ENCODE measurements around the gene VEGFB.

The VEGFB gene

DNA sequence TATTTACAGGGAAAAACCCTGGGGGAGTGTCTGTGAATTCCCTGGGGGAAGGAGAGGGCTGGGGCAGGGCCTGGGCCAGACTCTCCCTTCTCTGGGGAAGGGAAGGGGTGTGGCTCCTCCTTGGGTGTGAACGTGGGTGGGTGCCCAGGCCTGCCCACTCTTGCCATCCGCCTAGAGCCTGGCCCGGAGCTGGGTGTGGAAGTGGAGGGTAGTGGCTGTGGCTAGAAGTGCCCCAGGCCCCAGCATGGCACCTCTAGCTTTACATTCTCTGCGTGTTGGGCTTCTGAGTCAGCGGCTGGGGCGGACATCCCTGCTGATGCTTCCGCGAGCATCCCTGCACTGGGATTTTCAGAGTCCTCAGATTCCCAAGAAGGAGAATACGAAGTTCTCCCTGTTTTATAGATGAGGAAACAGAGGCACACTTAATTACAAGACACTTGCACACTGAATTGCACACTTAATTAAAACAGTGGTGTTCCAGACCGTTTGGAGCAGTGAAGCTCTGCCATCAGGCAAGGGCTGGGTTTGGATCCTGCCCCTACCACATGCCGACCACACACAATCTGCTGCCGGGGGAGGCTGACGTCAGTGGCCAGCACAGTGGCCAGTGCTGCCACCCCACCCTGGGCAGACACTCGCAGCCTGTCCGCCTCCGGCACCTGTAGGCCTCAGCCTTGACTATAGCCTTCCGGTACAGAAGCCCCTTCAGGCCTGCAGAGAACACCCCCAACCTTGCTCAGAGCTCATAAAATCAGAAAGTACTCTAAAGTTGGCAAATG lies 42.5 kb downstream of the VEGFB start:
- no peak for DNase-seq

GRCh38 chr11:64278576-64279190 lies 44.3 kb downstream of the VEGFB start:
- DNase-seq = no peak

DNA sequence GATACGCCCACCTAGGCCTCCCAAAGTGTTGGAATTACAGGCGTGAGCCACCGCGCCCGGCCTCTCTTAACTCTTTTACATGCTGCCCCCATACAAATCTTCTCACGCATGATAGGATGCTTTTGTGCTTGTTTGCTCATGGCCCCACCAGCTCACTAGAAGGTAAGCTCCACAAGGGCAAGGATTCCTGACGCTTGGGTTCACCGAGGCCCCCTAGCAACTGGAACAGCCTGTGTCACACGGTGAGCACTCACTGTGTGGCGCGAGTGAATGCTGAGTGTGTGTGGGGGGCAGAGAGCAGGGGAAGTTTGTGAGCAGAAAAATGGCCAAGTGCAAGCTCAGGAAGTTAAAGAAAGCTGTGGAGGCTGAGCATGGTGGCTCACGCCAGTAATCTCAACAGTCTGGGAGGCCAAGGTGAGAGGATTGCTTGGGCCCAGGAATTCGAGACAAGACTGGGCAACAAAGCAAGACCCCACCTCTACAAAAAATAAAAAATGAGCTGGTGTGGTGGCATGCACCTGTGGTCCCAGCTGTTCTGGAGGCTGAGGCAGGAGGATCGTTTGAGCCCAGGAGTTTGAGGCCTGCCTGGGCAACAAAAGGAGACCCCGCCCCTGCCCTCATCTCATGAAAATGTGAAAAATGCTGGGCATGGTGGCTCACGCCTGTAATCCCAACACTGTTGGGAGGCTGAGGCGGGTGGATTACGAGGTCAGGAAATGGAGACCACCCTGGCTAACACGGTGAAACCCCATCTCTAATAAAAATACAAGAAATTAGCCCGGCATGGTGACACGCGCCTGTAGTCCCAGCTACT lies 47.8 kb downstream of the VEGFB start:
- no peak for DNase-seq

GRCh38 chr11:64283092-64283491 lies 48.7 kb downstream of the VEGFB start:
- no peak for DNase-seq

DNA sequence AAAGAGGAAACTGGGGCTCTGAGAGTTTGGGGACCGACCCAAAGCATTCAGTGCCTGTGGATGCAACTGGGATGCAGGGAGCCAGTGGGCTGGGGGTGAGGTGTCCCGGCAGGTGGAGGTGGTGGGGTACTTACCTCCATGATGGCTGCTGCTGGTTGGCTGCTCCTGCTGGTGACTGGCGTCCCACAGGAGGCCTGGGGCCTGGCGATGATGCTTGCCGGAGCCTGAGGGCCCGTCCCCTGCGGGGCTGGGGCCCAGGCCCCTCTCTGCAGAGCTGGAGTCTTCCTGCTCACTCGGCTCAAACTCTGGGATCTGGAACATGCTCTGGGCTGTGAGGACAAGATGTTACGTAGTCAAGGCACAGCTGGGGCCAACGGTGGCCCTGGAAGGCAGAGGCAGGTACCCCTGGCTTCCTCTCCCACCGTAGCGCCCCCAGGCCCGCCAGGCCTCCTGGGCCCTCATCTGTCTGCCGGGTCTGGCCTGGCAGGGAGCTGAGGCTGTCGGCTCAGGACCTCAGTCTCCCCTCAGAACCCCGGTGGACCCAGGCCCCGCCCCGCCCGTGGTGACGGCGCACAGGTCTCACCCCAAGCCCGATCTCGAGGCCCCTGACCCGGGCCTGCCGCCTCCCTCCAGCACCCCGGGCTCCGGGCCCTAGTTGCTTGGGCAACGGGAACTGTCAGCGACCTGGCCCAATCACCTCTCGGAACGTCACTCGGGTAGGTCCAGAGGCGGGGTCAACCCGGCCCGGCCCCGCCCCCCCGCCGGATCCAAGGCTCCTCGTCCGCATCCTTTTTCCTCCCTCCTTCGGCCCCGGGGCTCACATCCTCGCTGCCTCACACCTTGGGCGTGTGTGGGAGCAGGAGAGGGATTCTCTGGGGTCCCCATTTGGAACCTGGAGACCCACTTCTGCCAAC lies 49.9 kb downstream of the VEGFB start, which contains the start of gene BAD:
Gene BAD, minus strand, starts transcription at position 618 of the 914 bp plus-strand sequence. Its CDS starts 297 bp downstream, at position 321.
- peak; percentile 59 to 99 (median 94) for DNase-seq

DNA sequence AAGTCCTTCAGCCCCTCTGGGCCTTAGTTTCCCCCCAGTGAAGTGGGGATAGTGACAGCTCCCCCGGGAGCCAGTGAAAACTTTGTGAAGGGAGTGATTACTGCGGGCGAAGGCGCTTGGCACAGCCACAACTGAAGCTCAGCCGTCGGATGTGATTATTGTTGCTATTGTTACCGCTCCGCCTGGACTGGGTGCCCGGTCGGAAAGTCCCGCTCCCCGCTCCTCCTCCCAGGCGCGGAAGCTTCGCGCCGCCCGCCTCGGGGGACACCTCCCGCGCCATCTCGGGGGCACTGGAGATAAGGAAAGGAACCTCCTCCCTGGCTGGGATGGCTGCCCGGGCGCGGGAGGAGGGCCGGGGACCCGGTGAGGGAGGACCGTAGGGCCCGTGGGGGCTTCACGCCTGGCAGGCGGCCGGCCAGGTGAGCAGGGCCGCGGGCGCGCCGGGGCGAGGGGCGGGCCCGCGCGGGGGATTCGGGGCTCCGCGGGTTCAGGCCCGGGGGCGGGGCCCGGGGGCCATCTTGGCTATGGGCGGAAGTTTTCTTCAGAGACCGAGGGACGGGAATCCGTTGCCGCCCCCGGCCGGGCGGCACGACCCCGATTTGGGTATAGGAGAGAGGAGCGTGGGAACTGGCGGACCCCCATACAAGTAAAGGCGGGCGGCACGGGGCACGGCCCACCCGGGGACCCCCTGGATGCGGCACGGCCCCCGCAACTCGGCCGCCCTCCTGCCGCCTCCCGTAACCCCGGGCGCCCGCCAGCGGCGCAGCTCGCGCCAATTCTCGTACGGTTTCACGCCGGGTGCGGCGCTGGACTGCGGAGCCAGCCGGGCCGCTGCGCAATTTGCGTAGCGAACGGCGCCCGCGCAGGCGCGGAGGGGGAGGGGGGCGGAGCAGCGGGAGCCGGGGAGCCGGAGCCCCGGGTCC lies 50.8 kb downstream of the VEGFB start, which contains the start of gene GPR137:
Gene GPR137, plus strand, starts transcription at position 887 of the 923 bp plus-strand sequence. CDS start 677 bp downstream, outside the sequence.
- peak; percentile 44 to 98 (median 86) for DNase-seq

DNA sequence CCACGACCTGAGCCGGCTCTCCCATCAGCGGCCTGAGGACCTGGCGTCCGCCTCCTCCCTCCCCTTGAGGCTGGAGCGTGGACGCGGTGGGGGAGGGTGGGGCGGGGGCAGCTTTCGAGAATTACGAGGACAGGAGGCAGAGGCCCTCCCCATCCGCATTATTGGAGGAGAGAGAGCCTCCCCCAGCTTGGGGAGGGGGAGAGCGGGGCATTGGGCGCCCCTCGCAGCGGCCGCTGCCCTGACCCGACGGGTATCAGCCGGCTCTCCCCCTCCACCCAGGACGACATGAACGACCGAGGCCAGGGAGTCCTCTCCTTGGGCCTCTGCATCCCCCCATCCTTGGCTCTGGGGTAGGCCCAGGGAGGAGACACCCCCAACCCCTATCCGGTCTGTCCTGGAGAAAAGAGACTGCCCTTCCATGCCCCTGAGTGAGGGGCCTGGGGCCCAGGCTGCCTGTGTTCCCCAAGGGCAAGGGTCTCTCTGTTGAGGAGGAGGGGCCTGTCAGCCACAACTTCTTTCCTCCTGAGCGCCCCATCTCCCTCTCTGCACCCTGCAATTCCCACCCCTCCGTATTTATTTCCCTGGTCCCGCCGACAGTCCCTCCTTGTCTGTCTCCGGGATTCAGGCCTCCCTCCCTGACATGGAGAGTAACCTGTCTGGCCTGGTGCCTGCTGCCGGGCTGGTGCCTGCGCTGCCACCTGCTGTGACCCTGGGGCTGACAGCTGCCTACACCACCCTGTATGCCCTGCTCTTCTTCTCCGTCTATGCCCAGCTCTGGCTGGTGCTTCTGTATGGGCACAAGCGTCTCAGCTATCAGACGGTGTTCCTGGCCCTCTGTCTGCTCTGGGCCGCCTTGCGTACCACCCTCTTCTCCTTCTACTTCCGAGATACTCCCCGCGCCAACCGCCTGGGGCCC lies 51.8 kb downstream of the VEGFB start:
- DNase-seq = no peak

- DNase-seq = no peak
Measured at GRCh38 chr11:64286801-64287159, 52.4 kb downstream of the VEGFB start.

DNA sequence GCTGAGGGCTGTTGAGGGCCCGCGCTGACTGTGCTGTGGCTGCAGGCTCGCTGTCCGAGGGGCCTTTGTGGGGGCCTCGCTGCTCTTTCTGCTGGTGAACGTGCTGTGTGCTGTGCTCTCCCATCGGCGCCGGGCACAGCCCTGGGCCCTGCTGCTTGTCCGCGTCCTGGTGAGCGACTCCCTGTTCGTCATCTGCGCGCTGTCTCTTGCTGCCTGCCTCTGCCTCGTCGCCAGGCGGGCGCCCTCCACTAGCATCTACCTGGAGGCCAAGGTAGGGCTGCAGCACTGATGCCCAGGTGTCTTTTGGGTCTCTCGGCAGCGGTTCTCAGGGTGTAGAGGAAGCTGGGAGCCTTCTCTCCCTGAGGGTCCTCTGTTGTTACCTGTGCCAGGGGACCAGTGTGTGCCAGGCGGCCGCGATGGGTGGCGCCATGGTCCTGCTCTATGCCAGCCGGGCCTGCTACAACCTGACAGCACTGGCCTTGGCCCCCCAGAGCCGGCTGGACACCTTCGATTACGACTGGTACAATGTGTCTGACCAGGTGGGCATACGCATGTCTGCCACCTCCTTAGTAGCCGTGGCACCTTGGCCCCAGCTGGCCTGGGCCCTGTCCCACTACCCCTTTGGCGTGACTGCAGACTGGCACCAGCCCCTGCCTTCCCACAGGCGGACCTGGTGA lies 53.4 kb downstream of the VEGFB start:
- no peak for DNase-seq

DNA sequence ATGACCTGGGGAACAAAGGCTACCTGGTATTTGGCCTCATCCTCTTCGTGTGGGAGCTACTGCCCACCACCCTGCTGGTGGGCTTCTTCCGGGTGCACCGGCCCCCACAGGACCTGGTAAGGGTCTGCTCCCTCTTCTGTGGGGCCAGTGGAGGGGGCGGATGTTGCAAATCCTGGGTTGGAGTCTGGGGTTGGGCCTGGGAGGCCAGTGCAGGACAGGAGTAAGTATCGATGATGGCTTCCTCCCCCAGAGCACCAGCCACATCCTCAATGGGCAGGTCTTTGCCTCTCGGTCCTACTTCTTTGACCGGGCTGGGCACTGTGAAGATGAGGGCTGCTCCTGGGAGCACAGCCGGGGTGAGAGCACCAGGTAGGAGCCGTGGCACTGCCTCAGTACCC lies 54.0 kb downstream of the VEGFB start:
- no peak for DNase-seq
